Small intestine (tissue), 7 donors: ENCODE measurements around the gene SMAD3. TPM values are rescaled to one million over a fixed set of nuclear protein-coding genes. Genes with fewer than 3 reads are reported as not detected.

Source experiments
- DNase-seq, 2 donors: peaks; one replicate each; pipeline versions ENCODE4 v3.0.0 to v3.0.0-alpha.2; 2013
- FAIRE-seq: peaks from 2 replicates; lab custom pipeline; 2012; peaks lifted over from hg19 to GRCh38; lab: Jason Lieb, UNC
- H3K27ac ChIP-seq, 3 donors: one replicate each; pipeline ENCODE4 v1.5.1; 2013; ENCODE audit warnings: low read length in 2 of 3, mild to moderate bottlenecking in 2 of 3, control low read depth in 1 of 3, inconsistent platforms in 1 of 3, low read depth in 1 of 3, moderate library complexity in 1 of 3
- H3K27me3 ChIP-seq, 3 donors: one replicate each; pipeline ENCODE4 v1.6.1; 2013; ENCODE audit warnings: low read length in 3 of 3, inconsistent platforms in 1 of 3; ENCODE audit not compliant: control insufficient read depth in 3 of 3, insufficient read depth in 3 of 3
- H3K36me3 ChIP-seq, 3 donors: one replicate each; pipeline ENCODE4 v1.6.1; 2013; ENCODE audit warnings: low read length in 3 of 3, inconsistent platforms in 1 of 3, low read depth in 1 of 3, mild to moderate bottlenecking in 1 of 3, moderate library complexity in 1 of 3; ENCODE audit not compliant: control insufficient read depth in 3 of 3, insufficient read depth in 2 of 3
- H3K4me1 ChIP-seq, 3 donors: one replicate each; pipeline ENCODE4 v1.6.1; 2013; ENCODE audit warnings: low read length in 2 of 3, inconsistent platforms in 1 of 3, low read depth in 1 of 3, mild to moderate bottlenecking in 1 of 3, moderate library complexity in 1 of 3; ENCODE audit not compliant: control insufficient read depth in 3 of 3, insufficient read depth in 2 of 3
- H3K4me3 ChIP-seq, 3 donors: one replicate each; pipeline ENCODE4 v1.5.1; 2013; ENCODE audit warnings: low read length in 3 of 3, control low read depth in 1 of 3, inconsistent platforms in 1 of 3, low read depth in 1 of 3, mild to moderate bottlenecking in 1 of 3, moderate library complexity in 1 of 3
- H3K9me3 ChIP-seq, 2 donors: one replicate each; pipeline ENCODE4 v1.6.1; 2013; ENCODE audit warnings: low read depth in 1 of 2, low read length in 1 of 2; ENCODE audit not compliant: control insufficient read depth in 2 of 2, insufficient read depth in 1 of 2
- WGBS, 3 donors: extraction: QIAGEN DNeasy Blood & Tissue Kit; methylation state at CpG; one replicate each; pipeline ENCODE4 v1.1.7; 2013; 5-methylcytosine and 5-hydroxymethylcytosine counted together
- polyA plus RNA-seq, 4 donors: library from polyadenylated mRNA; stranded (reverse) in 3 of 4; unstranded in 1 of 4; fragments of 200-250 nt in 3 of 4; fragments of 120-200 nt in 1 of 4; gene quantifications; one replicate each; pipeline versions ENCODE4 v1.2.1 to v1.2.3, GENCODE V29; 2013
- donor health status: healthy with polysubstance abuse.
- donor health status: control.
- donor health status: control.
- donor health status: Bipolar disorder and iron deficiency.
- donor health status: healthy.

Gene SMAD3
- polyA plus RNA-seq, 4 donors = 11.6 to 33.2 (median 14.6) TPM

DNA sequence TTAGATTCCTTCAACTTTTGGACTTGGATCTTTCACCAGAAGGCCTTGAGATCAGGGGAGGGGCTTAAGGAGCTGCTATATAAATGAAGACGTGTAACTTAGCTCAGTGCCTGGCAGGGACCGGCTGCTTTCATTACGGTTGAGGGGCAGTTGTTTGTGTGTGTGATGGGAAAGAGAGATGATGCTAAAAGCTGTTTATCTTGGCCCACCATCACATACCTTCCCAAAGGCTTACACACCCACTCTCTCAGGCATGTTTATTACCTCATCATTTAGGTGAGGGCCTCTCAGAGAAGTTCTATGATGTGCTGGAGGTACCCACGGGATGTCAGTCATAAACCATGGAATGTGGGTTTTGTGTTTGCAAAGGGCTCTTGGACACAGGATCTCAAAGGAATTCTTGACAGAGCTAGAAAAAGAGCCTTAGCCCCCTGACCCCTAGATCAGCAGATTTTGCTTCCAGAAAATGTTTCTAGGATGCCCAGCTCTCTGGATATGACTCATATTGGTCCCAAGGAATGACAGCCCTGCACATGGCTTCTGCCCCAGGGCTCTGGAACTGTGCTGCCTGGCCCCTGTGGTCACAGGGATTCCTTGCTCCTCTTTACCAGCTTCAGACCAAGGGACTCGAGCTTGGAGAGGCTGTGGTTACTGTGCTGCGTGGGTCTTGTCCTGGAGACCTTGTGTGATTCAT is 15.9 kb upstream of the SMAD3 start:
- no peak overlapping the region for H3K4me3 ChIP-seq
- FAIRE-seq (no peak), DNase-seq (peak; percentile 84 to 92)
- no peaks in the 10 kb centered on the region for H3K27me3 ChIP-seq
- no peaks in the 10 kb centered on the region for H3K9me3 ChIP-seq
- WGBS, 3 donors = 26 to 52% (median 30%) methylated on average over 6 of the region's 6 CpGs
- H3K27ac ChIP-seq = peak overlapping the region; percentile 93 to 98 (median 97)
- H3K36me3 ChIP-seq = peaks cover 0 to 3% (median 0%) of the 10 kb centered on the region in 3 donors
- peaks cover 7 to 44% (median 12%) of the 10 kb centered on the region in 3 donors for H3K4me1 ChIP-seq

GRCh38 chr15:67050062-67050461 is 15.3 kb upstream of the SMAD3 start:
- FAIRE-seq (no peak), DNase-seq (peak in 1 of 2 donors; percentile 63)
- no peak overlapping the region for H3K4me3 ChIP-seq
- H3K4me1 ChIP-seq = peaks cover 7 to 42% (median 12%) of the 10 kb centered on the region in 3 donors
- H3K9me3 ChIP-seq = no peaks in the 10 kb centered on the region
- WGBS, 3 donors = 7 to 54% (median 33%) methylated on average over 3 of the region's 3 CpGs
- peaks cover 0 to 7% (median 0%) of the 10 kb centered on the region in 3 donors for H3K36me3 ChIP-seq
- no peaks in the 10 kb centered on the region for H3K27me3 ChIP-seq
- H3K27ac ChIP-seq = peak overlapping the region; percentile 93 to 98 (median 97)

DNA sequence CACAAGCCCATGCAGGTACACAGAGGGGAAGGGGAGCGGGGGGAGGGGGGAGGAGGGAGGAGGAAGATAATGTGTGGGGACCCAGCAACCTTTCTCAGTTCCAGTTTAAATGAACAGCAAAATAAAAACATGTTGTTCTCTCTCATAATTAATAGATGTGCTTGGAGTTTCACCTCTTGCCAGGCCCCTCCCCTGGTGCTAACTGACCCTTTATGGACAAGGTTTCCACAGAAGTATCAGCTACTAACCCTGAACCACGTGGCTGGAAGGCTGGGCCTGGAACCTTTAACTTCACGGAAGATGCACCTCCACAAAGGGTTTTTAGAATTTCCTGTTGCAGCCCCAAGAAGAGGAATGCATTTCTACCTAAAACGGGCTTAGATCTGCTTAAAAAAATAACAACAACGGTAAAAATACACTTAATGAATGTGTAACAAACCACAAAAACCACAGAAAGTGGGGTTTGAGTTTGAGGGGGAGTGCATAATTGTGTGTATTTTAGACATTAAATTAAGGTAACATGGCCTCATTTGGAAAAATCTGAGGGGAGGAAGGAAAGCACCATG is 14.8 kb upstream of the SMAD3 start:
- FAIRE-seq = no peak
- Histone ChIP-seq H3K36me3 (peaks cover 0 to 7% (median 0%) of the 10 kb centered on the region in 3 donors), H3K27ac (peak overlapping the region; percentile 32 to 98 (median 97)), H3K27me3 (no peaks in the 10 kb centered on the region), H3K4me1 (peaks cover 7 to 42% (median 12%) of the 10 kb centered on the region in 3 donors), H3K9me3 (no peaks in the 10 kb centered on the region), H3K4me3 (no peak overlapping the region)
- 13 to 30% (median 17%) methylated on average over 4 of the region's 5 CpGs for WGBS, 3 donors
- peak in 1 of 2 donors; percentile 18 for DNase-seq

DNA sequence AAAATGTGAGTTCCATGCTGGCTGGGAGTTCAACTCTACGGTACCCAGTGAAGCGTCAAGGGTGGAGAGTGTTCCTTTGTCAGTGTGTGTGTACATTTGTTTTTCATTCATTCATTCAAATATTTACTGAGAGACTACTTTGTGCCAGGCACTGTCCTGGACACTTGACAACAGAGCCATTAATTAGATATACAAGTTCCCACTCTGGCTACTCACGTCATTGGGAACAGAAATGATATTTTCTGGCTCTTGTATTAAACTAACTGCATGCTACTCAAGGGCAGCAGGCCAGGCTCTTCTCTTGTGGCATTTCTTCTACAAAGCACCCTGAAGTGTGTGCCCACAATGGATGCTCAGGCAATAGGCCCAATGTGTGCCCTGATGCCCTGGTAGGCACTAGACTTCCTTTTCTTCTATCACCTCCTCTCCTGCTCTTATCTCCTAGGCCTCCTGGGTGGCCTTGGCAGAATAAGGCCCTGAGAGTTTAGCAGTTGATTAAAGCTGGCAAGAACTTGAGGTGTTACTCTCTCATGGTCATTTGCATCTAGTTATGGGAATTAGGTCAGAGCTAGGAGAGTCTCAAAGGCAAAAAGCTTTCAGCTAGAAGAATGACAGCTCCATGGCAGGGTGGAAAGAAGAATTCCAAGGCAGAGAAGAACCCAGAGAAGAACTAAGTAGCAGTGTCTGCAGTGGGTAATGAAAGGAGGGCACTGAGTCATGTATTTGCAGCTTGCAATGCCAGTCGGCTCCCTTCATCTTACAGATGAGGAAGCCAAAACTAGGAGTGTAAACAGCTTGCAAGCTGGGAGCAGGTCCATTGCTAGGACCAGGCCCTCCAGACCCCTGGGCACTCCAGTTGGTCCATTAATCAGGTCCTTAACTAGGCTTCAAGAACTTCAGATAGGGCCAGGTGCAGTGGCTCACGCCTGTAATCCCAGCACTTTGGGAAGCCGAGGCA is 14.0 kb upstream of the SMAD3 start:
- FAIRE-seq (no peak), DNase-seq (peak in 1 of 2 donors; percentile 3)
- Histone ChIP-seq H3K27me3 (no peaks in the 10 kb centered on the region), H3K4me1 (peaks cover 7 to 45% (median 12%) of the 10 kb centered on the region in 3 donors), H3K9me3 (no peaks in the 10 kb centered on the region), H3K27ac (peak overlapping the region; percentile 12 to 98 (median 34)), H3K4me3 (no peak overlapping the region), H3K36me3 (peaks cover 0 to 7% (median 0%) of the 10 kb centered on the region in 3 donors)
- 63 to 79% (median 68%) methylated on average over 6 of the region's 6 CpGs for WGBS, 3 donors

DNA sequence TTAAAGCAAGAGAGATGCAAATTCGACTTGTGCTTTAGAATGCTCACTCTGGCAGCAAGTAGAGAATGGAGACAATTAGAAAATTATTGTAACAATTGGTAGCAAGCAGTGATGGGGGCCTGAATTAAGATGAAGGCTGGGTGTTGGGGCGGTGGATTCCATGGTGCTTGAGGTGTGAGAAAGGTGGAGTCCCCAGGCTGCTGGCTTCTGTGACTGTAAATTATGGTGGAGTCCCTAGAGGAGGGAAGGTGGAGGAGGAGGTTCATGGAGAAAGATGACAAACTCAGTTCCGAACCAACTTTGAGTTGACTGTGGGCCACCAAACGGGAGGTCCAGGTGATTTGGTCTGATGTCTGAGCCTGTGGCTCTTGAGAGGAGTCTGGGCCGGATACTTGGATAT is 10.7 kb upstream of the SMAD3 start:
- FAIRE-seq = no peak
- DNase-seq = no peak
- 85 to 91% (median 89%) methylated on average over 5 of the region's 5 CpGs for WGBS, 3 donors

GRCh38 chr15:67059127-67059553 is 6.3 kb upstream of the SMAD3 start:
- WGBS, 3 donors = 23 to 53% (median 34%) methylated on average over 6 of the region's 6 CpGs
- Histone ChIP-seq H3K27me3 (no peaks in the 10 kb centered on the region), H3K4me1 (peaks cover 6 to 55% (median 9%) of the 10 kb centered on the region in 3 donors), H3K36me3 (peaks cover 0 to 4% (median 0%) of the 10 kb centered on the region in 3 donors), H3K4me3 (peak overlapping the region in 2 of 3 donors; percentile 3 to 34), H3K27ac (peak overlapping the region; percentile 46 to 66 (median 62)), H3K9me3 (no peaks in the 10 kb centered on the region)
- DNase-seq (peak; percentile 83 to 89), FAIRE-seq (no peak)

More for the DNA sequence above, 10.7 kb upstream of the SMAD3 start:
- Histone ChIP-seq H3K27me3 (no peaks in the 10 kb centered on the region), H3K27ac (no peak overlapping the region), H3K4me1 (peaks cover 8 to 43% (median 10%) of the 10 kb centered on the region in 3 donors), H3K9me3 (no peaks in the 10 kb centered on the region), H3K4me3 (no peak overlapping the region), H3K36me3 (peaks cover 0 to 7% (median 0%) of the 10 kb centered on the region in 3 donors)

- DNase-seq (peak; percentile 80 to 86), FAIRE-seq (no peak)
- 14 to 39% (median 24%) methylated on average over 3 of the region's 3 CpGs for WGBS, 3 donors
Measured at GRCh38 chr15:67061811-67062368, 3.5 kb upstream of the SMAD3 start.

More at GRCh38 chr15:67061811-67062368, 3.5 kb upstream of the SMAD3 start:
- Histone ChIP-seq H3K4me3 (no peak overlapping the region), H3K4me1 (peaks cover 6 to 59% (median 9%) of the 10 kb centered on the region in 3 donors), H3K9me3 (no peaks in the 10 kb centered on the region), H3K27me3 (no peaks in the 10 kb centered on the region), H3K27ac (peak overlapping the region; percentile 45 to 93 (median 88)), H3K36me3 (no peaks in the 10 kb centered on the region)
